Glomerular visceral epithelial cell (primary cell): ENCODE data around the gene TUBA4A.
A peak's percentile ranks its signal among the peaks of the same experiment; 100 is the strongest.
"Not testable (repeated sequence)": the region's sequence is repeated elsewhere in the genome, so short reads cannot be mapped to it uniquely, and the experiment has no call there.

Experiments used
- DNase-seq: peaks from one replicate; pipeline ENCODE4 v3.0.0-alpha.2; 2016; ENCODE audit errors: extremely low spot score

TUBA4A gene

DNA sequence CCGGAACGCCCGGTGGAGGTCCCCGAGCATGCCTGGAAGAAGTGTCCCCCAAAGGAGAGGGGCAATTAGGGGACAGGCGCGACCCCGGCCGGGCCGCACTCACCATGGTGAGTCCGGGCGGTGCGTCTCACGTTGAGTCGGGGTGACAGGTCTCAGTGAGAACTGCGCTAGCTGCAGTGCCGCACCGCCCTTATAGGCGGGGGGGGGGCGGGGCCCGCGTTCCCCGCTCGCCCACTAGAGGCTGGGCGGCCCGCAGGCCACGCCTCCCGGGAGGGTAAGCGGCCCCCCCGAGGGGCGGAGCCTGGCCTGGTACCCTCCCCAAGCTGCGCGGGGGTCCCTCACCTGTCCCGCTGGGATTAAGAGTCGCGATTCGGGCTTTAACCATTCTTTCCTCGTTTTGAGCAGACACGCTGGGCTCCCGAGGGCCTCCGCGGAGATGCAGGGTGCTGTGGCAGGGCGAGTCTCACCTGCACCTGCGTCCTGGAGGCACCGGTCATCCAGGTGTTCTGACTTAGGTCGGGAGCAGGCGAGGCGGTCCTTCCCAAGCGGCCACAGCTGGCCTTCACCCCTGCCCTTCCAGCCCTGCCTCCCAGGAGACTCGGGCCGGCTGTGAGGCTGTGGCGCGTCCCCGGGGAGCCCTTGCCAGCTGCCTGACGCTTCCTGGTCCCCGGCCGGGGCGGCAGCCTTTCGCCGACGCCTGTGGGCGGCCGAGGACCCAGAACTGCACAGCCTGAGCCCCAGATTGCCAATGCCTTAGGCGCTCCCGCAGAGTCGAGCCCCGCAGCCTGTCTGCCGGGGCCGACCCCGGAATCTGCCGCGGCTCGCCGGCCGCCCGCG is at the start of gene TUBA4A:
TSS of gene TUBA4A (minus strand) at position 166 of the 837 bp plus-strand sequence. CDS start at position 106, 60 bp downstream.
- peak; percentile 85 for DNase-seq

DNA sequence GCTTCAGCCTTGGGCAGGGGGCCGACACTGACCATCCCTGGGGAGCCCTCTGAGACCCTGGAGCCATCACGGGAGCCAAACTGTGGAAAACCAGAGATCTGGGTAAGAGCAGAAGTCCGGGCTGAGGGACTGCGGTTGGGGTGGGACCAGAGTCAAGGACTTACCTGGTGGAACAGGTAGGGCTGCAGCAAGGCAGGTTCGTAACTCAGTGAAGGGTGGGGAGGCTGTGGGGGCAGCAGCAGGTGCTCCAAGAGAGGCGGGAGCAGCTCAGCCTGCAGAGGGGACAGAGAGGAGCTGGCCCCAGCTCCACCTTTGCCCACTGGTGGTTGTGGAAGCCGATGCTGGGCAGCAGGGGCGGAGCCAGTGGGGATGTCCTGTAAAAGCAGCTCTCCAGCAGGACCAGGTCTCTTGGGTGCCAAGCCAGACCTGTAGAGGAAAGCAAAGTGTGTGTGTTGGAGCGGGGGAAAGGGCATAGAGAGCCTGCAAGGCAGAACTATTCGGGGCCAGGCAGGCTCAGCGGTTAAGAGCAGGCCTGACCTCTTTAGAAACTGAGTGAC is 48.8 kb upstream of the TUBA4A start:
- DNase-seq: no peak

DNA sequence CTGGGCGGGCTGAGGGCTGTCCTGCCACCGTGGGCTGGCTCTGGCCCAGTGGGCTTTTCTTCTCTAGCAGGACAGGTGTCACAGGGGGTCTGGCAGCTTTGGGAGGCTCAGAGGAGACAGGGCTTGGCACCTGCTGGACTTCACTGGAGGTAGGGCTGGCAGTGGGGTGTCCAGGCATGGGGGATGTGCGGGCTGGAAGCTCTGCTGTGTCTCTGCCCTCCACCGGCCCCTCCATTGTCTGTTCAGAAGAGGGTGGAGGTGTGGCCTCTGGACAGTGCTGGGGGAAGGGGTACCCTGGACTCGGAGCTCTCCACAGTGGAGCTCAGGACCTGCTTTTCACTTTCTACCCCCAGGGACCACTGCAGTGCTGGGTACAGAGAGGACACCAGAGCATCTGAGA is 46.3 kb upstream of the TUBA4A start:
- DNase-seq: no peak

DNA sequence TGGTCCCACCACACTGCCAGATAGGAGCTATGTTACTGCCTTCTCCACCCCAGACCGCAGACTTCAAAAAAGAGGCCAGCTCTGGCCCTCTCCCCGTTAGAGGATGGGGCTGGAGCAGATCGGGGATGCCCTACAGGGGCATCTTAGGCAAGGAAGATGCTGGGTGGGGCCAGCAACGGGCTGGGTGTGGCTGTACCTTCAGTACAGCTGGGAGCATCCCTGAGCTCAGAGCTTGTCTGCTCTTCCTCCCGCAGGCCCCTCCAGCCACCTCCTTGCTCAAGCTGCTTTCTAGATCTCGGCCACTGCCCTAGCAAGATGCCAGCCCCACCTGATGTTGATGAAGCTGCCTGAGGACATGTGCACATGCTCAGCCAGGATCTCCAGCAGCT is 45.6 kb upstream of the TUBA4A start:
- no peak for DNase-seq

DNA sequence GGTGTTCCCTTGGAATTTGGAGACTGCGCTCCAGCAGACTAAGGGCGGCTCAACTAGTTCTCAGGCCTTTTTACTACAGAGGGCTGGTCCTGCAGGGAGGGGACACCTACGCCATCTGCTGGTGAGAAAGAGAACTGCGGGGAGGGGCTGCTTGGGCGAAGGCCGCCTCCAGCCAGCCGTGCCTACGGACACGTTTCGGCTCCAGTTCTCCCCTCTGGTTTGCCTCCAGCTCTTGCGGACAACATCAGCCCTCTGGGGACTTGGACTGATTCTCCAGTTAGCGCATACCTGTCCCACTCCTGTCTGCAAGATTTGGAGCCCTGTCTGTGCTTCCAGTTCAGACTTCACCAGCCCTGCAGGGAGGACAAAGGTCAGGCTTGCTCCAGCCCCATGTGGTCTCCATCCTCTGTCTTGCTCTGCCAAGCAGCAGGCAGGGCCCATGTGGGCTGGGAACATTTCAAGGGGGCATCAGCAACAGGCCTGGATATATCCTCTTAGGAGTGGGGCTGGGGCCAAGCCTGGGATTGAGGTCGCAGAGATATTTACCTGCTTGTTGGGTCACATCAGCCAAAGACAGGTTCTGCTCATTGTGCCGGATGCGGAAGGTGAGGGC is 45.1 kb upstream of the TUBA4A start:
- DNase-seq: peak; percentile 84

DNA sequence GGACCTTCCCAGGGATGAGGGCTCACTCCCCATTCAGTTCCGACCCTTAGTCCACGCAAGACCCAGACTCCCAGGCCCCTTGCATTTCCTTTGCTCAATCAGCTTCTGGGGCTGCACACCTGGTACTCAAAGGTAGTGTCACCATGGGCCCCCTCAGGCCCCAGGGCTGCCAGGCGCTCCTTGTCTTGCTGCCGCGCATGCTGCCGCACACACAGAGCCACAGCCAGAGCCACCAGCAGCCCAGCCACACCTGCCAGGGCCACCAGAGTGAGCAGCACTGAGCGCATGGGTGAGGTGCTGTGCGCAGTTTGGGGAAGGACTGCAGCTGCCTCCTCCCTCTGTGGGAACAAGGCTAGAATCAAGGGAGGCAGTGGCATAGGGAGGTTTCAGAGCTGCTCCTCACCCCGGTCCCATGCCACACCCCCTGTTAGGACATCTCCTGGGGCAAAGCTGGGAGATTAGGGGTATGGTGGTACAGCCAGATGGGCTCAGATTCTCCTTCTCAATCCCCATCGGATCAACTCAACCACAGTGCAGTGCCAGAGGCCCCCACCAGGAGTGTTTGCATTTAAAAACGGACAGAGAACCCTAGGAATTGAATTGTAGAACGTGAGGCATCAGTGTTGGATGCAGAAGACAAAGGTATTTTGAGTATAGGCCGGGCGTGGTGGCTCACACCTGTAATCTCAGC is 44.2 kb upstream of the TUBA4A start:
- DNase-seq: no peak

DNA sequence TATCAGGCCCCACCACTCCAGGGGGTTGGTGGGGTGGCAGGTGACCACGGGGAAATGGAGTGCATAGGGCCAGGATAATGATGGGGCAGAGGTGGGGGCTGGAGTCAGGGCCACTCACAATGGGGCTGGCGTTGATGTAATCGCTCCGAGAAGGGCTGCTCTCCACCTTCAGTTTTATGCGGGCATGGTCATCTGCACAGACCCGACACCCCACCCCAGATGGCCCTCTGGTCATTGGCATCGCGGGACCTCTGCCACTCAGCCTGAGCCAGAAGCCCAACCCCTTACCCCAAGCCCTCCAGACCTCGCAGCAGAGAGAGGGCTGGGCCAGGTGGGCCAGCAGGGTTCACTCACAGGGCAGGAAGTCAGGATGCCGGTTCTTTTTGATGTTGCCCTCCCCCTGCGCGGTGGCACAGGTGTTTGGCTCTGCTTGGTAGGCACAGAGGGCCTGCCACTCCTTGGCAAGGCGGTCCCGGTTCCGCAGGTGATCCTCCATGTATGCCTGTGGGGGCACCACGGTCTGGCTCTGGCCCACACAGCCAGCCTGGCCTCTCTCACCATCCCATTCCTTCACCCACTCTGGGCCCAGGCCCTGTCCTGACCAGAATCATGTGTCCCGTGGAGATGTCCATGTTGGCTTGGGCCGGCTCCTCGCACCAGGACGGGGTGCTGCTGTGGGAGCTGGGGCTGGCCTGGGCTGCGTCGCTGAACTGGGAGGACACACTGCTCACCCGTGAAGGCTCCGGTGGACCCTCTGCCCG is 43.1 kb upstream of the TUBA4A start:
- DNase-seq: no peak

DNA sequence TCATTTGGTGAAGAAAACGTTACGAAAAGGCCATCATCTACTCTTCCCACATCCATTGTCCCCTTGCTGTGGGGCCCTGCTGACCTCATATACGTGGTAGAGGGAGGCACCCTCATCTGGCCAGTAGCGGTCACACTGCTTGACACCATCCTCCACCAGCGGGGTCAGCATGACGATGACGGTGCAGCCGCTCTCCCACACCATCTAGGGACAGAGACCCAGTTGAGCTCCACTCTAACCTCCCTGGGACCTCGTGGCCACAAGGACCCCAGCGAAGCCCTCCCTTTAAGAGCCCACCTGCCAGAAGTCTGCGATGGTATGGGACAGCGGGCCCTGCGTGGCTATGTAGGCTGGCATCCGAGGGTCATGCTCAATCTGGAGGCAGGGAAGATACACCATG is 42.4 kb upstream of the TUBA4A start:
- DNase-seq: no peak

DNA sequence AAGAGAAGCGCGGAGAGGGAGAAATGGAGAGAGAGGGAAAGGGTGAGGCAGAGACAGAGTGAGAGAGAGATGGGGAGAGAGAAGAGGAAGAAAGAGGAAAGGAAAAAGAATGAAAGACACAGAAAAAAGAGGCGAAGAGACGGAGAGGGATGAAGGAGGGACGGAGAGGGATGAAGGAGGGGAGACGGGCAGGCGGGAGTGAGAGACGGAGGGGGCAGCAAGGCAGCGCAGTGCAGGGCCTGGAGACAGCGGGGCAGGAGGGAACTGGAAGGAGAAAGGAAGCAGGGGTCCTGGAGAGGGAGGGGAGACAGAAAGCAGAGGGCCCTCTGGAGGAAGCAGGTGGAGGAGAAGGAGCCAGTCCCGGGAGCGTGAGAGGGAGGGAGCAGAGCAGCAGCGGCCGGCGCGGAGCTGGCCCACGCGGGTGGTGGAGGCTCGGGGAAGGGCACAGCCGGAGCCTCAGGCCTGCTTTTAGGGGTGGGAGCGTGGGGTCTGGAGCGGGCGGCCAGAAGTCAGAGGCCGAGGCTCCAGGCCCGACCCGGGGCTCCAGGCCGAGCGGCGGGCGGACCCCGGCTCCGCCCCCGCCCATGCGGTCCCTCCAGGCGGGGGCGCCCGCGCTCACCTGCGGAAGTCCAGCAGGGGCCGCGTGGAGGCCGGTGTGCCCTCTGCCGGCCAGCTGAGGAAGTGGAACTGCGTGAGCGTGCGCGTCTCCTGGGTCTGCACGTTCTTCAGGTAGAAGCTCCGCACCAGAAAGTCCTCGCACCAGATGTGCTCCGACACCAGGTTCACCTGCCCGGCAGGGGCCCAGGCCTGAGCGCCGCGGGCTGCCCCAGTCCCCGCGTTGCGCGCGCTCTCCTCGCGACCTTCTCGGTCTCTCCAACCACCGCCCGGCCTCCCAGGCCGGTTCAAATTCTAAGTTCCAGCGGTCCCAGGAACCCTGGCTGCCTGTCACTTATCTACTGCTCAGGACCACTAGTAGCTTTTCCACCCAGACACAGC is 40.9 kb upstream of the TUBA4A start:
- DNase-seq: peak; percentile 89

DNA sequence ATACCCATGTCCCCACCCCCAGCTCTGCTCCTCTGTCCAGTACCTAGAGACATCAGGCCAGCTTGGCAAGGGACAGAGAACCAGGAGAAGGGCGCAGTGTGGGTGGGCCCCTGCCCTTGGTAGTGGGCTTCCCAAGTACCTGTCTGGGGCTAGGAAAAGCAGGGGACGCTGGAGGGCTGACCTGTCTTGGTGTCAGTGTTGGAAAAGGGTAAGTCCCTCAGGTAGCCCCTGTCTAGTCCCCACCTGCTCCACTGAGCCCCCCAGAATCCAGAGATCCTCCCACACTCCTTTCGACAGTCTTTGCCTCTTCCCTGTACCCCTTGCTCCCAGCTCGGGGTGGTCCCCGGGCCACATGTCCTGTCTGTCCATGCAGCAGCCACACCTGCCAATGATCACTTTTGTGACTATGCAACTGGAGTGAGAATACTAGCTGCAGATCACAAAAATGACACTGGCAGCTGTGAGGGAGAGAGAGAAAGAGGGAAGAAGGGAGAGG is 40.1 kb upstream of the TUBA4A start:
- no peak for DNase-seq

DNA sequence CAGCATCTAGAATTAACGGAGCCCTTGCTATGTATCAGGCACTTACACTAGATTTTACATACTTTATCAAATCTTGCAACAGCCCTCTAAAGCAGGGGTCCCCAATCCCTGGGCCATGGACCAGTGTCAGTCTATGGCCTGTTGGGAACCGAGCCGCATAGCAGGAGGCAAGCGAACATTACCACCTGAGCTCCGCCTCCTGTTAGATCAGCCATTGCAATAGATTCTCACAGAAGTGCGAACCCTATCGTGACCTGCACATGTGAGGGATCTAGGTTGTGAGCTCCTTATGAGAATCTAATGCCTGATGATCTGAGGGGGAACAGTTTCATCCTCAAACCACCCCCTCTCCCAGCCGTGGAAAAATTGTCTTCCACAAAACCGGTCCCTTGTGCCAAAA is 38.9 kb upstream of the TUBA4A start:
- no peak for DNase-seq

DNA sequence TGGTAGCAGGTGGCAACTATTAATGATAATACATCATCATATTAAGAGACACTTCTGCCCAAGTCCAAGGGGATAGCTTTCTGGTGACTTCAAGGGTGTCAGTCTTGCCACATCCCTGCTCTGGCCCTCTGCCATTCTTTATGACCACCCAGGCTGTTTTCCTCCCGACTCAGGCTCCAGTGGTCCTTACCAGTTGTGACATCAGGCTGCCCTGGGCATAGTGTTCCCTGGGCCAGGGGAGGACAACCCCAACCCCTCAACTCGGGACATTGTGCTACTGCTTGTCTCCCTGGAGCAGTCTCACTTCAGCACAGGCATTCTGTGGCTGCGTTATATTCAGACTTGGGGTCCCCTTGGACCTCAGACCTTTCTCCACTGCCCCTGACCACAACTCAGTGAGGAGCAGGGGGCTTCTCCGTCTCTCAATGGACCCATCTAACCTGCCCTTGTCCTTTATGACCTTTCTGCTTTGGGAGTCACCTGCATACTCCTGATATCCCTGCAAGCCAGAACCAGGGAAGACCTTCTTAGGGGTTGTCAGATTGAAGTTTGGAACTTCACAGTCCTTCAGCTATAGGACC is 38.3 kb upstream of the TUBA4A start:
- DNase-seq: no peak

DNA sequence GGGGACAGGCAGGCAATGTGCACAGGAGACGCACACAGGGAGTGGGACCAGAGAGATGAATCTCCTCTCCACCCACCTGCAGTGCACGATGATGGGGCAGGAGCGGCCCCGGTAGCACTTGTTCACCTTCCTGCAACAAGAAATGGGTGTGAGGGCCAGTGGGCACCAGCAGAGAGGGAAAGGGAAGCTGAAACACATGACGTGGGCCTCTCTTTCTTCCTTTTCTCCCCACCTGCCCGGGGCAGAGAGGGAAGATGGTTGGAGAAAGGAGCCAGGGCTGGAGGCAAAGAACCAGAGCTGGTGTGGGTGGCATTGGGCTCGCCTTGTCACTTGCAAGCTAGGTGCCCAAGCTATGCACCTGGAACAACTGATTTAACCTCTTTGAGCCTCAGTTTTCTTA is 37.7 kb upstream of the TUBA4A start:
- no peak for DNase-seq

DNA sequence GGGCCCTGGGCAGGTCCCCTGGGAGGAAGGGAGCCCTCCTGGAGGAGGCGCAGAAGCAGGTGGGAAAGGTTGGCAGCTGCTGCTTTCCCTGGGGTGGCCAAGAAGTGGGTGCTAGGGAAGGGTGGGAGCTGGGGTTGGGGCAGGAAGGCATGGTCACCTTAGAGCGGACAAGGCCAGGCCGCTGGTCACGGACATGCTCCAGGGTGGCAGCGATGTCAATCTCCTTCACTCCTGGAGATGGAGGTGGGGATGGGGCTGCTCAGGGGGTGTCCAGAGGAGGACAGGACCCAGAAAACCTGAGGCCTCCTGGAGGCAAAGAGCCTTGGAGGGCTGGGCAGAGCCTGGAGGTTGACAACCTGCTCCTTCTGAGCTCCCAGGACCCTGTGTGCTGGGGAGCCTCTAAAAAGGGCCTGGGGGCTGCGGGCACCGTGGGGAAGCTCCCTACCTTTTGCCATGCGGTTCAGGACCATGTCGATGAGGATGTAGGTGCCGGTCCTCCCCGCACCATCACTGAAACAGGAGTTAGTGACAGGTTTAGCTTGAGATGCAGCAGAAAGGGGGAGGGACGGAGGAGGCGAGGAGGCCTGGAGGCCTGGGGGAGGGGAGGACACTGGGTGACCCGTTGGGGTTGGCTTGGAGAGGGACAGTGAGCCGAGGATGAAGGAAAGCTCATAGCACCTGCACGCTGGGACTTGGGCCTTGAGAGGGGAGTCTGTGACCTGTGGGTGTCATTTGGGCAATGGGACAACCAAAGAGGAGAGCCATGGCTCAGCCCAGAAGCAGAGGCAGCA is 36.9 kb upstream of the TUBA4A start:
- no peak for DNase-seq

DNA sequence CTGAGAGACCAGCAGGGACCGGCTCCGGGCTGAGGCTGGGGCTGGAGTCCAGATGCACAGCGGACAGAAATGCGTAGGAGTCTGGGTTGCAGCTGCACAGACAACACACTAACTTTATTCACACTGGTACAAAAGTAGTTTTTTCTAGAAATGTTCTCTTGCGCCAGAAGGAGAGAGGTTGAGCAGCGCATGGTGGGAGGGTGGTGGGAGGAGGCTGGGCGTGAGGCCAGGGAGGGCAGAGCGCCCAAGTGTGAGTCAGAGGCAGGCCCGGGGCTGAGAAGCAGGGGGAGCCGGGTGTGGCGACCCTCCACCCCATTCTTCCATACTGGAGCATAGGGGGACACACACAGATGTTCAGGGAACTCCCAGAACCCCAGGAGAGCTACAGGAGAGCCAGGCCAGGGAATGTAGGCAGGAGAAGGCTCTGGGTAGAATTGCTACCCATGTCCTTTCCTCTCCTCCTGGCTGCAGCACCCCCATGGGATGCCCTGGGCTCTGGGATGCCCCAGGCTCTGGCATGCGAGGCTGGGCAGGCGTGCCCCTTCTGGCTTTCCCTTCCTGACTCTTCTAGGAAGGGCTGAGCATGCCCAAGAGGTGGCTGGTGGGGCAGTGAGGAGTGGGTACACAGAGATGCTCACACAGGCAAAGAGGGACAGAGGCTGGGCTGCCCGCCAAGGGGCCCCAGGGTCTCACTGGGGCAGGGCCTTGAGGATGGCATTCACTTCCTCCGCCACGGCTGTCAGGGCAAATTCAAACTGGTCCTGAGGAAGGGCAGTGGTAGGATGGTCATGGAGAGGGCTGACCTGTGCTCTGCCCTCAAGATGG is 36.0 kb upstream of the TUBA4A start:
- peak; percentile 67 for DNase-seq

DNA sequence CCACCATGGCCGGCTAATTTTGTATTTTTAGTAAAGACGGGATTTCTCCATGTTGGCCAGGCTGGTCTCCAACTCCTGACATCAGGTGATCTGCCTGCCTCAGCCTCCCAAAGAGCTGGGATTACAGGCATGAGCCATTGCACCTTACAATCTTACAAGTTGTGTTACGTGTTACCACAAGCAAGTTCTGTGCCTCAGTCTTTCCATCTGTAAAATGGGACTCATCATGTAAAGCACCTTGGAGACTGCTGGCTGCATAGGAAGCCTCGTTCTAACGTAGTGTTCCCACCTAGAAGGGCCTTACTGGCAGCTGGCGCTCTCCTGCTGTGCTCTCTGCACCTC is 35.4 kb upstream of the TUBA4A start:
- DNase-seq: no peak

DNA sequence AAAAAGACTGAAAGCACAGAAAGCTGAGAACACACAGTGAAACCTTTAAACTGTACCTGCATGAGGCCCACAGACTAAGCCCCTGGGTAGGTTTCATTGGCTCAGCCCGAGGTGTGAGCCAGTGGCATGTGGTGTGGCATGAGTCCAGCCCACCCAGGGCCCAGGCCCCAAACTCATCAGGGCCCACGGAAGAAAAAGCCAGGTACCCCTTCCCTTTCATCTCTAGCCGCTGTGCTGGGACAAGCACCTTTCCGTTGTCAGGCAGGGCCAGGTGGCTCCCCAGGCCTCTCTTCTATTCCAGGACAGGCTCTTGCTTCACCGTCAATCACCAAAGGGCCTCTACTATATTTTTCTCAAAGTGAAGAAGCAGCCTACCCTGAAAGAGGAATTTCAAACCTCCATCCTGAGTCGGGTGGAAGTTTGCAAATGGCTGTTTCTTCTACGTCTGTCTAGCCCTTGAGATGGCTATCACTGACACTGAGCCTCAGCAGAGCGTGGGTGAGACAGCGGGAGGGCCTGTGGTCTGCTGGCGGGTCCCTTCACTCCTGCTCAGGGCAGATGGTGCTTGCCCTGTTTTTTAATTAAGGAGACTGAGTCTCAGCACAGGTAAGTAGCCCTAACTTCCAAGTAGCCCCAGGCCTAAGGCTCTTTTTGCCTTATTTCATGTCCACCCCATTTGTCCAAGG is 34.0 kb upstream of the TUBA4A start:
- DNase-seq: no peak

DNA sequence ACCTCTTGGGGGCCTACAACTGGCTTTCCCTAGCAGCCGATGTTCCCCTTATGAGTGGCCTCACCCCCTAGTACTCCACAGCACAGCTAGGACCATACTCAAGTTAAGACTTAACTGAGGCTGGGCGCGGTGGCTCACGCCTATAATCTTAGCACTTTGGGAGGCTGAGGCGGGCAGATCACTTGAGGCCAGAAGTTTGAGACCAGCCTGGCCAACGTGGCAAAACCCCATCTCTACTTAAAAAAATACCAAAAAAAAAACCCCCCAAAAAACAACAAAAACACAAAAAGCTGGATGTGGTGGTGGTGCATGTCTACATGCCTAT is 33.4 kb upstream of the TUBA4A start:
- DNase-seq: not testable (repeated sequence)
